ENCODE results near the gene MAOA. TPM values are rescaled to one million over a fixed set of nuclear protein-coding genes. Genes with fewer than 3 reads are reported as not detected.
"Not testable (repeated sequence)": the region's sequence is repeated elsewhere in the genome, so short reads cannot be mapped to it uniquely, and the experiment has no call there.

Gene MAOA
- total and polyA plus RNA-seq, 10 donors = 1.5 to 24.9 (median 7.1) TPM

- Histone ChIP-seq H3K4me1 (no peaks in the 10 kb centered on the region), H3K36me3 (no peaks in the 10 kb centered on the region), H3K27me3 (replicated peaks in 1 of 7) (peaks cover 0 to 25% (median 0%) of the 10 kb centered on the region in 7 donors), H3K4me3 (no peak overlapping the region), H3K9me3 (no peaks in the 10 kb centered on the region), H3K27ac (no peak overlapping the region)
- intact Hi-C loops (cut with DNase I; ENCODE audit: low total_unique reads) = no loop called here
- TF ChIP-seq POLR2AphosphoS5 (IDR thresholded peaks at IDR 0.05) = no peak
- TF ChIP-seq CTCF (IDR thresholded peaks at IDR 0.05 in 8 of 11, conservative IDR thresholded peaks at IDR 0.05 in 3 of 11) = no peak
- no peak for TF ChIP-seq POLR2A (IDR thresholded peaks at IDR 0.05)
- WGBS, 5 donors = 54 to 76% (median 75%) methylated on average over 3 of the region's 3 CpGs
- DNase-seq = no peak
These were observed 8.2 kb downstream of the MAOA start for GRCh38 chrX:43664258-43664657.

GRCh38 chrX:43664708-43665107, 8.6 kb downstream of the MAOA start:
- WGBS, 5 donors = 69 to 87% (median 82%) methylated on average over 3 of the region's 3 CpGs
- H3K27me3 ChIP-seq (replicated peaks in 1 of 7) = peaks cover 0 to 24% (median 0%) of the 10 kb centered on the region in 7 donors
- intact Hi-C loops (cut with DNase I; ENCODE audit: low total_unique reads) = no loop called here
- TF ChIP-seq CTCF (IDR thresholded peaks at IDR 0.05 in 8 of 11, conservative IDR thresholded peaks at IDR 0.05 in 3 of 11) (no peak), POLR2A (IDR thresholded peaks at IDR 0.05) (no peak), POLR2AphosphoS5 (IDR thresholded peaks at IDR 0.05) (no peak)
- no peak overlapping the region for H3K4me3 ChIP-seq
- H3K4me1 ChIP-seq = no peaks in the 10 kb centered on the region
- H3K9me3 ChIP-seq = no peaks in the 10 kb centered on the region
- H3K36me3 ChIP-seq = no peaks in the 10 kb centered on the region
- DNase-seq = no peak
- H3K27ac ChIP-seq = no peak overlapping the region

GRCh38 chrX:43666311-43666912, 10.3 kb downstream of the MAOA start:
- Histone ChIP-seq H3K4me3 (no peak overlapping the region), H3K36me3 (no peaks in the 10 kb centered on the region), H3K4me1 (no peaks in the 10 kb centered on the region), H3K9me3 (no peaks in the 10 kb centered on the region), H3K27me3 (replicated peaks in 1 of 7) (peaks cover 0 to 13% (median 0%) of the 10 kb centered on the region in 7 donors), H3K27ac (no peak overlapping the region)
- intact Hi-C loops (cut with DNase I; ENCODE audit: low total_unique reads) = no loop called here
- TF ChIP-seq POLR2A (IDR thresholded peaks at IDR 0.05) (no peak), POLR2AphosphoS5 (IDR thresholded peaks at IDR 0.05) (no peak)
- WGBS, 5 donors = 41 to 77% (median 46%) methylated on average over 3 of the region's 3 CpGs
- DNase-seq = no peak

GRCh38 chrX:43675965-43676628, 20.0 kb downstream of the MAOA start:
- H3K36me3 ChIP-seq; H3K9me3 ChIP-seq; H3K4me3 ChIP-seq; H3K27me3 ChIP-seq (replicated peaks in 1 of 7); H3K27ac ChIP-seq; H3K4me1 ChIP-seq; intact Hi-C loops (cut with DNase I; ENCODE audit: low total_unique reads); DNase-seq: not testable (repeated sequence)
- 81 to 95% (median 86%) methylated on average over 15 to 19 of the region's 19 CpGs for WGBS, 5 donors

- intact Hi-C loops (cut with DNase I; ENCODE audit: low total_unique reads) = no loop called here
- no peak overlapping the region for H3K4me3 ChIP-seq
- H3K27me3 ChIP-seq (replicated peaks in 1 of 7) = peaks cover 0 to 6% (median 0%) of the 10 kb centered on the region in 7 donors
- no peaks in the 10 kb centered on the region for H3K36me3 ChIP-seq
- no peak for DNase-seq
- H3K27ac ChIP-seq = no peak overlapping the region
- no peaks in the 10 kb centered on the region for H3K9me3 ChIP-seq
- TF ChIP-seq POLR2A (IDR thresholded peaks at IDR 0.05) (no peak), POLR2AphosphoS5 (IDR thresholded peaks at IDR 0.05) (no peak), CTCF (IDR thresholded peaks at IDR 0.05 in 8 of 11, conservative IDR thresholded peaks at IDR 0.05 in 3 of 11) (no peak)
- H3K4me1 ChIP-seq = no peaks in the 10 kb centered on the region
These were observed 21.0 kb downstream of the MAOA start for GRCh38 chrX:43676971-43677572.
